Measurements from ENCODE around the gene ARRDC5.
"Not testable (repeated sequence)": the region's sequence is repeated elsewhere in the genome, so short reads cannot be mapped to it uniquely, and the experiment has no call there.

The ARRDC5 gene

DNA sequence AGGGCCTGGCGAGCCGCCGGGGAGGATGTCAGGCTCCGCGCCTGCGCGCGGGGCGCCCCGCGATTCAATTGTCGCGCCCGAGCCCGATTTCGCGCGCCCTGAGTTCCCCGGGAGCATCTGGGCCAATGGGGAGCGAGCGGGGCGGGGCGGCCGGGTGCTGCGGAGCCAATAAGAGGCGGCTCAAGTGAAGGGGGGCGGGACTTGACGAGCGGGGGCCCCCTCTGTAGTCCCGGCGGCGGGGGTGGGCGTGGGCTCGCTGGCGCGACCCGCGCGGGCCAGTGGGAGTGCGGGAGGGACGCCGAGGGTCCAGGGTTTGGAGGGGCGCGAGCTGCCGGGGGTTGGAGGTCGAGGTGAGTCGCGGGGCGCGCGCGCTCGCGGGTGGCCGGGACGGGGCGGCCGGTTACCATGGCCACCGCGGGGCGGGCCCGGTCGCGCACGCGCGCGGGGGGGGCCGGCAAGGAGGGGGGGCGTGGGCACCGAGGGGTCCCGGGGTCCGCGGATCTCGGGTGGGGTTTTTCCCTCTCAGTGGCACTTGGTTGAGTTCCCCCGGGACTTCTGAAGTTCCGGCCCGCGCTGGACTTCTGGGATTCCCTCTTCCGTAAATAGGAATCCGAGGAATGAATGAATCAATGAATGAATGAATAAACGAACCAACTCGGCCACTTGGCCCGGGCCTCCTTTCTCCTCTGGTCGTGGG, 7.3 kb upstream of the ARRDC5 start:
- DNase-seq: peak; percentile 94

DNA sequence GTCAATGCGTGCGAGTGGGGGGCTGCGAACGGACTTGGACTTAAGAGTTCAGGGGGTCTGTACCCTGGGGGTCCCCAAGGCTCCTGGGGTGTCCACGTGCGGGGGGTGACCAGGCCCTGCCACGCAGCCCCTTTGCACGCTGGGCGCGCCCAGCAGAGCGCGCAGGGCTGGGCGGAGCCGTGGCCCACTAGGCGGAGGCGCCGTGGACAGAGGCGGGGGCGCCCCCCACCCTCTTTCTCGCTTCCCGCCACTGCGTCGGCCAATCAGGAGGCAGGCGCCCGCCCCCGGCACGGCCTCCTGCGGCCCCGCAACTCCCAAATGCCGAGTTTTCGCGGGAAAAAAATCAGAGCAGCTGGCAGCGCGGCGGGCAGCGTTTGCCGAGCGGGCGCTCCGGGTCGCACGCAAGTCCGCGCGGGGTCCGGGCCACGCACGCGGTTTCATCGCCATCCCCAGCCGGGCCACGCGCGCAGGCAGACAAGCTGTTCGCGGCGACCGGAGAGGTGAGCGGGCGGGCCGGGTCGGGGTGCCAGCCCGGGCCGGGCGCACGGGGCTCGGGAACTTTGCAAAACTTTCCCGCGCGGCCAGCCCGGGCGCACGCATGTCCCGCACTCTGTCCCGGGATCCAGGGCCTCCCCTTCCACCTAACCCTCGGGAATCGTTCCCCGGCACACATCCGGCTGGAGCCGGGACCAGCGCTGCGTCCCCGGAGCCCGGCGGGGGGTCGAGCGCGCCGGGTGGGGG, 6.6 kb upstream of the ARRDC5 start, which contains the start of gene UHRF1:
Gene UHRF1 (plus strand): TSS at position 346 of the 741 bp plus-strand sequence. CDS start 1,385 bp downstream, outside the sequence.
- no peak for DNase-seq

DNA sequence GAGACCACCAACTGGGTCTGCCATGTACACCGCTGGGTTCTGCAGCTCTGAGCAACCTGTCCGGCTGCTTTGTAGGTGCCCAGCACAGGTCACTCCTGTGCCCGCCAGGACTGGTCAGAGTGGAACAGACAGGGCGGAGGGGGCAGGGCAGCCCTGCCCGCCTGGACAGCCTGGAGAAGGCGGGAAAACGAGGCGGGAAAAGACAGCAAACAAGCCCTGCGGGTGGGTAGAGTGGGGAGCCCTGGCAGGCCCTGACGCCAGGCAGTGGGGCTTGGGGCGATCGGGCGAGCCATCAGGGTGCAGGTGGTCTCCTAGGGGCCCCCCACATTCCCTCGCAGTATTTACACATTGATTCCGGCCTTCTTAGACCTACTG, 6.1 kb upstream of the ARRDC5 start:
- no peak for DNase-seq

DNA sequence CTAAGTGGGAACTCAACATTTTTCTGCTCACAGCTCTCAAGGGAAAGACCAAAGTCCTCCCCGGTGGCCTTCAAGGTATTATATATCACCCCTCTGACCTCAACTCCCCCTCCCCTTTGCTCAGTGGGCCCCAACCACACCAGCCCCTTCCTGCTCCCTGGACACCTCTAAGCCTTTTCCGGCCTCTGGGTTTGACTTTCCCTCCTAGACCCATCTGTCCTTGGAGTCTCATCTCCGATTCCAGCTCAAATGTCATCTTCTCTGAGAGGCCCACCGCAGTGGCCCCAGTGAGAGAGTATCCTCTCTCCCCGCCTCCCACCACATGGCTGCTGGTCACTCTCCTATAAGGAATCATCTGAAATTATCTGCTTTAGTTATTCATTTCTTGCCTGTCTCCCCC, 5.7 kb upstream of the ARRDC5 start:
- DNase-seq: no peak

DNA sequence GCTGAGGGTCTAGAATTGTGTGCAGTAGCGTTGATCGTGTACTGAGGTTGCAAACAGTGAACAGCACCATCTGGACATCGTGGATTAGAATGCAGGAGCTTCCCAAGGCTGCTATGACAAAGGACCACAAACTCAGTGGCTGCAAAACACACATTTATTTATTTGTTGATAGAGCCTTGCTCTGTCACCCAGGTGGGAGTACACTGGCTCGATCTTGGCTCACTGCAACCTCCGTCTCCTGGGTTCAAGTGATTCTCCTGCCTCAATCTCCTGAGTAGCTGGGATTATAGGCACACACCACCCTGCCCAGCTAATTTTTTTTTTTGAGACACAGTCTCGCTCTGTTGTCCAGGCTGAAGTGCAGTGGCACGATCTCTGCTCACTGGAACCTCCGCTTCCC, 4.3 kb upstream of the ARRDC5 start:
- DNase-seq: no peak

DNA sequence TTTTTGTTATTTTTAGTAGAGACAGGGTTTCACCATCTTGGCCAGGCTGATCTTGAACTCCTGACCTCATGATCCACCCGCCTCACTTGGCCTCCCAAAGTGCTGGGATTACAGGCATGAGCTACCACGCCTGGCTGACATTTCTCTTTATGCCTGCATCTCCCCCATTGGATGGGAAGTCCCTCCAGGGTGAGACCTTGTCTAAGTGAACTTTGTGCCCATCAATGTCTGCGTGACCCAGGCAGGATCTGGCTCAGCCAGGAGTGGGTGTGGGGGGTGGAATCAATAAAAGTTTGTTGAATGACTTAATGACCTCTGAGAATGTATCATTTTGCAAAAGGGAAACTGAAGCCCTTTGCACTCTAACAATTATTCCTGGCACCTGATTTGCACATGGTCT, 1.8 kb upstream of the ARRDC5 start:
- DNase-seq: no peak

DNA sequence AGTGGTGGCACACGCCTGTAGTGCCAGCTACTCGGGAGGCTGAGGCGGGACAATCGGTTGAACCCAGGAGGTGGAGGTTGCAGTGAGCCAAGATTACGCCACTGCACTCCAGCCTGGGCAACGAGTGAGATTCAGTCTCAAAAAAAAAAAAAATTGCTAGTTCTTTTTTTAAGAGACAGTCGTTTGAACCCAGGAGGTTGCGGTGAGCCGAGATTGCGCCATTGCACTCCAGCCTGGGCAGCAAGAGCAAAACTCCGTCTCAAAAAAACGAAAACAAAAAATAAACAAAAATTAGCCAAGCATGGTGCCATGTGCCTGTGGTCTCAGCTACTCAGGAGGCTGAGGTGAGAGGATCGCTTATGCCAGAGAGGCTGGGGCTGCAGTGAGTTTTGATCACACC, 1.8 kb downstream of the ARRDC5 start:
- DNase-seq: not testable (repeated sequence)

DNA sequence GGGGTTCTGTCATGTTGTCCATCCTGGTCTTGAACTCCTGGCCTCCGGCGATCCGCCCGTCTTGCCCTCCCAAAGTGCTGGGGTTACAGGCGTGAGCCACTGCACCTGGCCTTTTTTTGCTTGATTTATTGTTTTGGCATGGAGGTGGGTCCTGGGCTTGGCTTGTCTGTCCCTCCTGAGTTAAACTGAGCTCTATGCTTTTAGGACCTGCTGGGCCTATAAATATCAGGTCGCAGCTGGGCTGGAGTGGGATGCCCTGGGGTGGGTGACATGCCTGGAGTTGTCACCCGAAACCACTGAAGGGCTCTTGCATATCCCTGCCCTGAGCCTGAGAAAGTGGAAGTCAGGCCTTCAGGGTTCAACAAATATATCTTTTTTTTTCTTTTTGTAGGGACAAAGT, 5.5 kb downstream of the ARRDC5 start:
- no peak for DNase-seq

DNA sequence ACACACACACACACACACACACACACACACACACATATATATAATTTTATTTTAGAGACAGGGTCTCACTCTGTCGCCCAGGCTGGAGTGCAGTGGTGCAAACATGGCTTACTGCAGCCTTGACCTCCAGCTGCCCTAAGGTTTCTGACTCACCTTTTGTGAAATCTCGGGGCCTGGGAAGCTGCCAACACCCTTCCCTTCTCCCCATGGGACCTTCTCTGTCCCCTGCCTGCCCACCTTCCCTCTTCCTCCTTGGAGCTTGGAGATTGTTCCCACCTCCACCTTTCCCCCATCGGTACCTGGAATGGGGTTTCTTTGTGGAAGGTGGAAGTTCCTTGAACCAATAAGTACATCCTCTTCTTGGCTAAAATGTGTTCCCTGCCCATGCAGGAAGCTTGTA, 6.3 kb downstream of the ARRDC5 start:
- DNase-seq: no peak

DNA sequence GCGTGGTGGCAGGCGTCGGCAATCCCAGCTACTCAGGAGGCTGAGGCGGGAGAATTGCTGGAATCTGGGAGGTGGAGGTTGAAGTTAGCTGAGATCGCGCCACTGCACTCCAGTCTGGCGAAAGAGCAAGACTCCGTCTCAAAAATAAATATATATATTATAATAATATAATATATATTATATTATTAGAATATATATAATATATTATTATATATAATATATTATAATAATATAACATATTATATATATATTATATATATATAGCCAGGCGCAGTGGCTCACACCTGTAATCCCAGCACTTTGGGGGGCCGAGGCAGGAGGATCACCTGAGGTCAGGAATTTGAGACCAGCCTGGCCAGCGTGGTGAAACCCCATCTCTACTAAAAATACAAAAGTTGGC, 9.7 kb downstream of the ARRDC5 start:
- not testable (repeated sequence) for DNase-seq

DNA sequence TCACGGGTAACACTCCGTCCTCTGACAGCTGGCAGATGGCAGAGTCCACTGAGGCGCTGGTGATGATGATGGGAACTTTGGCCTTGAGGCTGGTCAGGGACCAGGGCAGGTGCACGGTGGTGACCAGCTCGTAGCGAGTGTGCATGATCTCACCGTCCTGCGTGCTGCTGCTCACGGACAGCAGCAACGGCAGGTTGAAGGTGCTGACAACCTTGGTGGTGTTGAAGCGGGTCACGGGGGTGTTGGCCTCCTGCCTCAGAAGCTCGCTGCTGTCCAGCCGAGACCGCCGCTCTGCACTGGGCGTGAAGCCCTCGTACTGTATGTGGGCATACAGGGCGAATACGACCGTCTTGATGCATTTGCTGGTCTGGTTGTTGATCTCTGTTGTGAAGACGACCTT, 11.6 kb downstream of the ARRDC5 start:
- DNase-seq: no peak

DNA sequence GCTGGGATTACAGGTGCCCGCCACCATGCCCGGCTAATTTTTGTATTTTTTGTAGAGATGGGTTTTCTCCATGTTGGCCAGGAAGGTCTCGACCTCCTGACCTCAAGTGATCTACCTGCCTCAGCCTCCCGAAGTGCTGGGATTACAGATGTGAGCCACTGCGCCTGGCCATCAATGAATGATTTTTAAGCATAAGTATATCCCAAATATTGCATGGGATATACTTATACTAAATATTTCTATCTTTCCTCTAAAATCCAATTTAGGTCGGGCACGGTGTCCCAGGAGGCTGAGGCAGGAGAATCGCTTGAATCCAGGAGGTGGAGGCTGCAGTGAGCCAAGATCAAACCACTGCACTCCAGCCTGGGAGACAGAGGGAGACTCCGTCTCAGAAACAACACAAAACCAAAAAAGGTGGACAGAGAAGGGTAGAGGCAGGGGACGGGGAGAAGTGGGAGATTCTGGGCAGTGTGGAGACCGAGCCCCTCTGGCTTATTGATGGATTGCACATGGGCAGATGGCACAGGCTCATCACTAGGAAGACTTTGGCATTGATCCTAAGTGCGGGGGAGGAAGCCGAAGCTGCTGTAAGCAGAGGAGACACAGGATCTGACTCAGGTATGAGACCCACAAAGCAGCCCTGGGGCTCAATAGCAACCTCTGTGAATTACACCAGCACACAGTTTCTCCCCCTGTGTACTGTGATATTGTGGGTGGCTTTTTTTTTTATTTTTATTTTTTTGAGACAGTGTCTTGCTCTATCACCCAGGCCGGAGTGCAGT, 13.5 kb downstream of the ARRDC5 start:
- DNase-seq: no peak

DNA sequence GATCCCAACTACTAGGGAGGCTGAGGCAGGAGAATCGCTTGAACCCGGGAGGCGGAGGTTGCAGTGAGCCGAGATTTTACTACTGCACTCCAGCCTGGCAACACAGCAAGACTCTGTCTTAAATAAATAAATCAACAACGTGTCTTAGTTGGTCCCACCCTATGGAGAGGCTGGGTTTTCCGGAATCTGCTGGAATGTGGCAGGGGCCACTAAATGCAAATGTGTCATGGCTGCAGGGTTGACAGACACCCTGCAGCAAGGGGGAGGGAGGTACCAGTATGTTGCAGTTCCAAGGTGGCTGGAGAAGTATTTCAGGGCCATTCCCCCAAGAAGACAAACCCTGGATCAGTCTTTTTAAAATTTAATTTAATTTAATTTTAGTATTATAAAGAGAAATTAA, 14.9 kb downstream of the ARRDC5 start:
- not testable (repeated sequence) for DNase-seq

DNA sequence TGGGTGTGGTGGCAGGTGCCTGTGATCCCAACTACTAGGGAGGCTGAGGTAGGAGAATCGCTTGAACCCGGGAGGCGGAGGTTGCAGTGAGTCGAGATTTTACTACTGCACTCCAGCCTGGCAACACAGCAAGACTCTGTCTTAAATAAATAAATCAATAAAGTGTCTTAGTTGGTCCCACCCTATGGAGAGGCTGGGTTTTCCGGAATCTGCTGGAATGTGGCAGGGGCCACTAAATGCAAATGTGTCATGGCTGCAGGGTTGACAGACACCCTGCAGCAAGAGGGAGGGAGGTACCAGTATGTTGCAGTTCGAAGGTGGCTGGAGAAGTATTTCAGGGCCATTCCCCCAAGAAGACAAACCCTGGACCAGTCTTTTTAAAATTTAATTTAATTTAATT, 17.7 kb downstream of the ARRDC5 start:
- not testable (repeated sequence) for DNase-seq

DNA sequence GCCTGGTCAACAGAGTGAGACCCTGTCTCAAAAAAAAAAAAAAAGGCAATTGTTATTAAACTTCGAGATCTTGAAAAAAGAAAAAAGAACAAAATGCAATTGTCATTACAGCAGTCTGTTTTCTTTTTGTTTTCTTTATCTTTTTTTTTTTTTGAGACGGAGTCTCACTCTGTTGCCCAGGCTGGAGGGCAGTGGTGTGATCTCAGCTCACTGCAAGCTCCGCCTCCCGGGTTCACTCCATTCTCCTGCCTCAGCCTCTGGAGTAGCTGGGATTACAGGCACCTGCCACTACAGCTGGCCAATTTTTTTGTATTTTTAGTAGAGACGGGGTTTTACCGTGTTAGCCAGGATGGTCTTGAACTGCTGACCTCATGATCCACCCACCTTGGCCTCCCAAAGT, 19.8 kb downstream of the ARRDC5 start:
- not testable (repeated sequence) for DNase-seq

DNA sequence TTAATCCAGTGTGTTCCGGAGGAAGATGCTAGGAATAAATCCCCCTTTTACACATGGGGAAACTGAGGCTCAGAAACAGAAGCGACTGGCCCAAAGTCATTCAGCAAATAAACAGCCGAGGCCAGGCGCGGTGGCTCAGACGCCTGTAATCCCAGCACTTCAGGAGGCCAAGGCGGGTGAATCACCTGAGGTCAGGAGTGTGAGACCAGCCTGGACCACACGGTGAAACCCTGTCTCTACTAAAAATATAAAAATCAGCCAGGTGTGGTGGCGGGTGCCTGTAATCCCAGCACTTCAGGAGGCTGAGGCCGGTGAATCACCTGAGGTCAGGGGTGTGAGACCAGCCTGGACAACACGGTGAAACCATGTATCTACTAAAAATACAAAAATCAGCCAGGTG, 23.7 kb downstream of the ARRDC5 start:
- DNase-seq: no peak

DNA sequence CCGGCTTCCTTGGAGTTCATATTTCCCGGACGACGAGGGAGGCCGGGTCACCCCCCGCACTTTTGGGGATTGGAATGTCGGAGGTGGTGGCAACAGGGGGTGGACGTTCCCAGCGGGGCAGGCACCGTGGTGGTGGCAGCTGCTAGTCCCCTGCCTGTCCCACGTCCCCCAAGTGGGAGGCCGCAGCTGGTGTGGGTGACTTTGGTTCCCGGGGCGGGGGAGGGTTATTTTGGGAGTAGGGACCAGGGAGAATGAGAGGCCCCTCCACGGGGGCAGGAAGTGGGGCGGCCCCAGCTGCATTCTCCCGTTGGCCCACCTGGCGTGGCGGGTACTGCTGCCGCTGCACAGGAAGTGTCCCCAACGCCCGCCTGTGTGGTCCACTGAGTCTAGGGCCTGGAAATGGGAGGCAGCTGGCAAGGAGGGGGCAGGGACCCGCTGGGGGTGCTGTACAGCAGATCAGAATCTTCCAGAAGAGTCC, 24.2 kb downstream of the ARRDC5 start:
- DNase-seq: no peak

DNA sequence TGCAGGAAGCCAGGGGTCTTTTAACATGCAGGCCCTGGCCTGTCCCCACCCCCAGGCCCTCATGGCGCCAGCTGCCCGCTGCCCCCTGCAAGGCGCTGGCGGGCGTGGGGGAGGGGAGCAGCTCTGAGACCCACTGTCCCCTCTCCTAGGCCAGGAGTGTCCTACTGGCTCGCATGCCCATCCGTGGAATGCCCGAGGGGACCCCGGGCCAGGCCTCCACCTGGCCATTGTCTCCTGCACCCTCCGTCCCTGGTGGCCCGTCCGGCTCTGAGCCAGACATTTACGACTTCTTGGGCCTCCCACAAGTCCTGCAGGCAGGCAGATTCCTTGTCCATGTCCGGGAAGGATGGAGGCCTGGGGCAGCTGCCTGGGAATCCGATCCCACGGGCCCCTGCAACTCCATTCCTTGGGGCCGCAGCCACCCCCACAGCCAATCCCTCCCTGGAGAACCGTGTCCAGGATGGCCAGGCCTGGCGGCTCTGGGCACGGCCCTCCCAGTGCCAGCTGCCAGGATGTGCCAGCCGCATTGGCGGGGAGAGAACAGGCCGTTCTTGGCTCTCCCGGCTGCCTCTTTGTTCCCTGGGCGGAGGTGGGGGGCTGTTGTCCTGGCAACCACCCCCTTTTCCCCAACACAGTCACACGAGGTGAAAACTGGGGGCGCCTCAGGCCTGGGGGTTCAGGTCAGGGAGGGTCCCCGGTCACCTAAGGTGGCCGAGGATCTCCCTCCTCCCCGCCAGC, 24.8 kb downstream of the ARRDC5 start:
- DNase-seq: no peak

DNA sequence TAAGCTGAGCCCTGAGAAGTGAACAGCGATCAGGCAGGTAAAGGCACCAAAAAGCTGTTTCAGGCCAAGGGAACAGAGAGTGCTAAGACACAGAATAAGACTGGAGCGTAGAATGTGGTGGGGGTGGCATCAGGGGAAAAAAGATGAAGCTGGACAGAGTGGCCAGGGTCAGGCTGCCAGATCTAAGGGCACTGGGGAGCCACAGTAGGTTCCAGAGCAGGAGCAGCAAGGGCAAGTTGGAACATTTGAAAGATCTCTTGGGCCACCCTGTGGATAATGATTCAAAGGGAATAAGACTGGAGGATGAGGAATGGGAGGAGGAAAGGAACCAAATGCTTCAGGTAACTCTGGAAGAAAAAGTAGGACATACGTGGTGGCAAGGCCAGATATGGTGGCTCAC, 28.8 kb downstream of the ARRDC5 start:
- DNase-seq: no peak

DNA sequence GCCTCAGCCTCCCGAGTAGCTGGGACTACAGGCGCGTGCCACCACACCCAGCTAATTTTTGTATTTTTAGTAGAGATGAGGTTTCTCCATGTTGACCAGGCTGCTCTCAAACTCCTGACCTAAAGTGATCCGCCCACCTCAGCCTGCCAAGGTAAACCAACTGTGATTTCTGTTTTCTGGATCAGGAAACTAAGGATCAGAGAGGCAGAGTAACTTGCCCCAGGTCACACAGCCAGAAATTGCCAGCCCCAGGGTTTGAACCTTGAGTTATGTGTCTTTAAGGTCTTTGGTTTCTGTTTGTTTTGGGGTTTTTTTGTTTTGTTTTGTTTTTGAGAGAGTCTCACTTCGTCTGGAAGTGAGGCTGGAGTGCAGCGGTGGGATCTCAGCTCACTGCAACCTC, 31.0 kb downstream of the ARRDC5 start:
- no peak for DNase-seq

DNA sequence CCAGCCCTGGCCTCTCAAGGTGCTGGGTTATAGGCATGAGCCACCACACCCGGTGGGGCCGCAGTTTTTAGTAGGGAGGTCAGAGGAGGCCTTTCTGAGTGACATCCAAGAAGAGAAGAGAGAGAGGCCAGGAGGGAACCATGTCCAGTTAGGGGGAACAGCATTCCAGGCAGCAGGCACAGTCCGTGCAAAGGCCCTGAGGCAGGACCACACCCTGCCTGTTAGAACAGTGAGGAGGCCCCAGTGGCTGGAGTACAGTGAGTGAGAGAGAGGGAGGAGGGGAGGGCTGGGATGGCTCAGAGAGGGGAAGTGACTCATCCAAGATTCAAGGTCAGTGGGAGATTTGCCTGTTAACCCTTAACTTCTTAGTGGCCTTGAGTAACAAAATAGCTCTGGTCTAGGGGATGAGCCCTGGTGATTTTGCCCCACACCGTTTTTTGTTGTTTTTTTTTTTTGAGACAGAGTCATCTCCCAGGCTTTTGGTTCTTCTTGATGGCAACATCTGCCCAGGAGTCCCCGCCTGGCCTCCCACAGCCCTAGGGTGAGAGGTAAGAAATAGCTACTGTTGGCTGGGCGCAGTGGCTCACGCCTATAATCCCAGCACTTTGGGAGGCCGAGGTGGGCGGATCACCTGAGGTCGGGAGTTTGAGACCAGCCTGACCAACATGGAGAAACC, 32.5 kb downstream of the ARRDC5 start:
- no peak for DNase-seq

DNA sequence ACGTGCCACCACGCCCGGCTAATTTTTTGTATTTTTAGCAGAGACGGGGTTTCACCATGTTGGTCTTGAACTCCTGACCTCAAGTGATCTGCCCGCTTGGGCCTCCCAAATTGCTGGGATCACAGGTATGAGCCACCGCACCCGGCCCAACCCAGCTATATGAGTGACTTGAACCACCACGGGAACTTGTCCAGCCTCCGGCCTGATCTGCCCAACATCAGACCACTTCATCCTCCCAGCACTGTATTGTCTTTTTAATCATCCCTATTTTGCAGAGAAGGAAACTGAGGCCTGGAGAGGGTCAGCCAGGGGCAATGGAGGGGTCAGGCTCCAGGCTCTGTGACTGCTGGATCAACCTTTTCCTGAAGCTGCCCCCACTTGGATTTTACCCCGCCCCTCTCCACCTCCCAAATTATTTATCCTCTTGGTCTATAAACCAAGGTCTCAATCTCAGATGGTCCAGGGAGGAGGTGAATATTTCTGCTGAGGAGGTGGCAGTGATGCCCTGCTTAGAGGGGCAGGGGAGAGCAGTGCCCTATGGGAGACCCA, 34.3 kb downstream of the ARRDC5 start:
- DNase-seq: no peak

Measured in effector CD4-positive, alpha-beta T cell (primary cell).